WTC11 (cell line): ENCODE data around the gene TENT5A. TPM values are rescaled to one million over a fixed set of nuclear protein-coding genes. Genes with fewer than 3 reads are reported as not detected.

Experiments used
- ATAC-seq: fragments of 200-7000 bp; cut with Tn5 transposase; 2 replicates; pipeline ENCODE4 v1.10.0; 2021; ENCODE audit warnings: mild to moderate bottlenecking, moderate library complexity
- CTCF ChIA-PET: fragments of 300-600 bp; sonication (Branson Sonifier 250); formaldehyde crosslinking; loops from one replicate; lab custom pipeline; 2021; ENCODE audit warnings: antibody characterized with exemption; lab: Charles Lee
- POLR2A ChIA-PET: fragments of 350-600 bp; sonication (Branson Sonifier 250); formaldehyde crosslinking; loops from one replicate; lab custom pipeline; 2021; ENCODE audit warnings: antibody characterized with exemption; lab: Charles Lee
- DNase-seq: peaks from one replicate; pipeline ENCODE4 v3.0.0; 2021; ENCODE audit warnings: low spot score
- H3K27ac Mint-ChIP-seq: 2 replicates; pipeline ENCODE4 v1.8.0; 2021; ENCODE audit warnings: mixed read lengths
- H3K27me3 Mint-ChIP-seq: 2 replicates; pipeline ENCODE4 v1.8.0; 2021; ENCODE audit warnings: low read depth, mild to moderate bottlenecking, moderate library complexity, mixed read lengths
- H3K36me3 Mint-ChIP-seq: 2 replicates; pipeline ENCODE4 v1.8.0; 2021; ENCODE audit warnings: mixed read lengths
- H3K4me1 Mint-ChIP-seq: 2 replicates; pipeline ENCODE4 v1.8.0; 2022; ENCODE audit warnings: mixed read lengths
- H3K4me3 Mint-ChIP-seq: 2 replicates; pipeline ENCODE4 v1.8.0; 2021; ENCODE audit warnings: mild to moderate bottlenecking, moderate library complexity, mixed read lengths
- H3K9me3 Mint-ChIP-seq: 2 replicates; pipeline ENCODE4 v1.8.0; 2021; ENCODE audit warnings: mixed read lengths
- AFF4 ChIP-seq: sonication (generic); formaldehyde crosslinking; IDR thresholded peaks from 2 replicates; pipeline ENCODE4 v1.8.1; 2023; ENCODE audit warnings: mild to moderate bottlenecking, missing genetic modification reagents, borderline replicate concordance
- ATF6 ChIP-seq: sonication (generic); formaldehyde crosslinking; IDR thresholded peaks from 2 replicates; pipeline ENCODE4 v1.8.1; 2023; ENCODE audit warnings: mild to moderate bottlenecking, missing genetic modification reagents
- CREM ChIP-seq: sonication (generic); formaldehyde crosslinking; IDR thresholded peaks from 2 replicates; pipeline ENCODE4 v1.8.1; 2022; ENCODE audit warnings: mild to moderate bottlenecking, missing genetic modification reagents, moderate library complexity
- E2F5 ChIP-seq: sonication (generic); formaldehyde crosslinking; IDR thresholded peaks from 2 replicates; pipeline ENCODE4 v1.8.1; 2022; ENCODE audit warnings: mild to moderate bottlenecking, moderate library complexity, missing genetic modification reagents
- ESRRA ChIP-seq: sonication (generic); formaldehyde crosslinking; IDR thresholded peaks from 2 replicates; pipeline ENCODE4 v1.8.1; 2022; ENCODE audit warnings: mild to moderate bottlenecking, missing genetic modification reagents, borderline replicate concordance
- FOXP4 ChIP-seq: sonication (generic); formaldehyde crosslinking; IDR thresholded peaks from 2 replicates; pipeline ENCODE4 v1.8.0; 2022; ENCODE audit warnings: mild to moderate bottlenecking, missing genetic modification reagents
- GABPB1 ChIP-seq: sonication (generic); formaldehyde crosslinking; IDR thresholded peaks from 2 replicates; pipeline ENCODE4 v1.8.1; 2023; ENCODE audit warnings: mild to moderate bottlenecking, missing genetic modification reagents
- HMGA2 ChIP-seq: fragments of 250-450 bp; sonication (Bioruptor Pico); IDR thresholded peaks from 2 replicates; pipeline ENCODE4 v1.4.0; 2021; ENCODE audit warnings: mild to moderate bottlenecking, moderate library complexity
- IRF1 ChIP-seq: sonication (generic); formaldehyde crosslinking; IDR thresholded peaks from 2 replicates; pipeline ENCODE4 v1.8.0; 2023; ENCODE audit warnings: missing genetic modification reagents
- MAX ChIP-seq: sonication (generic); formaldehyde crosslinking; IDR thresholded peaks from 2 replicates; pipeline ENCODE4 v1.8.0; 2022; ENCODE audit warnings: mild to moderate bottlenecking, missing genetic modification reagents
- MXD4 ChIP-seq: fragments of 250-450 bp; sonication (Bioruptor Pico); IDR thresholded peaks from 2 replicates; pipeline ENCODE4 v1.8.0; 2021; ENCODE audit warnings: mild to moderate bottlenecking, moderate library complexity, borderline replicate concordance
- NFE2L1 ChIP-seq: sonication (generic); formaldehyde crosslinking; IDR thresholded peaks from 2 replicates; pipeline ENCODE4 v1.8.1; 2023; ENCODE audit warnings: missing genetic modification reagents
- NFYB ChIP-seq: sonication (generic); formaldehyde crosslinking; conservative IDR thresholded peaks from 2 replicates; pipeline ENCODE4 v1.8.0; 2022; ENCODE audit warnings: low read depth, missing genetic modification reagents
- NR3C1 ChIP-seq: sonication (generic); formaldehyde crosslinking; conservative IDR thresholded peaks from 2 replicates; pipeline ENCODE4 v1.8.1; 2023; ENCODE audit warnings: low read depth, mild to moderate bottlenecking, missing genetic modification reagents
- OVOL2 ChIP-seq: fragments of 250-450 bp; sonication (Bioruptor Pico); IDR thresholded peaks from 2 replicates; pipeline ENCODE4 v1.9.0; 2021; ENCODE audit warnings: mild to moderate bottlenecking, borderline replicate concordance
- SMAD4 ChIP-seq: sonication (generic); formaldehyde crosslinking; IDR thresholded peaks from 2 replicates; pipeline ENCODE4 v1.8.0; 2022; ENCODE audit warnings: mild to moderate bottlenecking, missing genetic modification reagents
- SOX15 ChIP-seq: fragments of 250-450 bp; sonication (Bioruptor Pico); IDR thresholded peaks from 2 replicates; pipeline ENCODE4 v1.9.0; 2021; ENCODE audit warnings: mild to moderate bottlenecking
- TP53 ChIP-seq: sonication (generic); formaldehyde crosslinking; IDR thresholded peaks from 2 replicates; pipeline ENCODE4 v1.8.1; 2023; ENCODE audit warnings: mild to moderate bottlenecking, missing genetic modification reagents
- USF1 ChIP-seq: sonication (generic); formaldehyde crosslinking; IDR thresholded peaks from 2 replicates; pipeline ENCODE4 v1.8.0; 2022; ENCODE audit warnings: mild to moderate bottlenecking, missing genetic modification reagents
- ZBTB21 ChIP-seq: sonication (generic); formaldehyde crosslinking; IDR thresholded peaks from 2 replicates; pipeline ENCODE4 v1.8.1; 2023; ENCODE audit warnings: mild to moderate bottlenecking, missing genetic modification reagents, borderline replicate concordance
- ZNF423 ChIP-seq: fragments of 250-450 bp; sonication (Bioruptor Pico); IDR thresholded peaks from 2 replicates; pipeline ENCODE4 v2.1.2; 2022; ENCODE audit warnings: mild to moderate bottlenecking, moderate library complexity
- total RNA-seq: library from RNA; stranded (reverse); gene quantifications from 3 replicates; pipeline ENCODE4 v1.2.3, GENCODE V29; 2021
- TF ChIP-seq, protein P1 (sequence below): sonication (generic); formaldehyde crosslinking; conservative IDR thresholded peaks from 2 replicates; pipeline ENCODE4 v1.8.1; 2022; ENCODE audit warnings: mild to moderate bottlenecking, missing genetic modification reagents
- TF ChIP-seq, protein P2 (sequence below): fragments of 250-450 bp; sonication (Bioruptor Pico); IDR thresholded peaks from 2 replicates; pipeline ENCODE4 v1.9.0; 2021; ENCODE audit warnings: mild to moderate bottlenecking

TENT5A gene
- total RNA-seq, 1 experiment from 2014 or later: 3.2 TPM

- H3K4me3 Mint-ChIP-seq: no peak overlapping the region
- H3K27ac Mint-ChIP-seq: no peak overlapping the region
- peaks cover 9% of the 10 kb centered on the region for H3K9me3 Mint-ChIP-seq
- ChIA-PET POLR2A (no interaction called here), CTCF (no interaction called here)
- TF ChIP-seq MXD4 (CRISPR knock-in tag) (no peak), OVOL2 (CRISPR knock-in tag) (no peak), ZBTB21 (CRISPR knock-in tag) (no peak), USF1 (CRISPR knock-in tag) (no peak), TP53 (CRISPR knock-in tag) (no peak), MAX (no peak), FOXP4 (CRISPR knock-in tag) (no peak), GABPB1 (CRISPR knock-in tag) (no peak), IRF1 (no peak), NFE2L1 (no peak), SMAD4 (CRISPR knock-in tag) (no peak), ZNF423 (CRISPR knock-in tag) (no peak), AFF4 (CRISPR knock-in tag) (no peak)
- TF ChIP-seq, protein P1, sequence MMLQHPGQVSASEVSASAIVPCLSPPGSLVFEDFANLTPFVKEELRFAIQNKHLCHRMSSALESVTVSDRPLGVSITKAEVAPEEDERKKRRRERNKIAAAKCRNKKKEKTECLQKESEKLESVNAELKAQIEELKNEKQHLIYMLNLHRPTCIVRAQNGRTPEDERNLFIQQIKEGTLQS (CRISPR knock-in tag): no peak
- ATAC-seq (no peak), DNase-seq (no peak)
- H3K36me3 Mint-ChIP-seq: no peaks in the 10 kb centered on the region
- H3K27me3 Mint-ChIP-seq: no peaks in the 10 kb centered on the region
- peaks cover 19% of the 10 kb centered on the region for H3K4me1 Mint-ChIP-seq
Observed at GRCh38 chr6:81797591-81797990, 45.1 kb upstream of the TENT5A start.

- Mint-ChIP-seq H3K27me3 (no peaks in the 10 kb centered on the region), H3K4me3 (no peak overlapping the region), H3K9me3 (peaks cover 9% of the 10 kb centered on the region), H3K36me3 (no peaks in the 10 kb centered on the region), H3K27ac (no peak overlapping the region)
- CTCF ChIA-PET: no interaction called here
- no peak for ATAC-seq
- no peak for DNase-seq
- POLR2A ChIA-PET: no interaction called here
- TF ChIP-seq CREM (no peak), ZBTB21 (CRISPR knock-in tag) (no peak), SMAD4 (CRISPR knock-in tag) (no peak), ATF6 (no peak), SOX15 (no peak), MAX (no peak), ZNF423 (CRISPR knock-in tag) (no peak), HMGA2 (CRISPR knock-in tag) (no peak), NR3C1 (no peak), ESRRA (CRISPR knock-in tag) (no peak), NFYB (no peak), E2F5 (CRISPR knock-in tag) (no peak)
- TF ChIP-seq, protein P2, sequence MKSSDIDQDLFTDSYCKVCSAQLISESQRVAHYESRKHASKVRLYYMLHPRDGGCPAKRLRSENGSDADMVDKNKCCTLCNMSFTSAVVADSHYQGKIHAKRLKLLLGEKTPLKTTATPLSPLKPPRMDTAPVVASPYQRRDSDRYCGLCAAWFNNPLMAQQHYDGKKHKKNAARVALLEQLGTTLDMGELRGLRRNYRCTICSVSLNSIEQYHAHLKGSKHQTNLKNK: no peak
- TF ChIP-seq, all 79 proteins: peak for 0
- H3K4me1 Mint-ChIP-seq: peaks cover 27% of the 10 kb centered on the region
Observed at GRCh38 chr6:81795890-81796289, 43.4 kb upstream of the TENT5A start.
